Stimulated activated CD8-positive, alpha-beta memory T cell treated with anti-CD3 and anti-CD28 coated beads, Interleukin-7, amount 100 ng/mL, for 1 hour (primary cell): Measurements from ENCODE around the gene SDHA.
"Not testable (repeated sequence)": the region's sequence is repeated elsewhere in the genome, so short reads cannot be mapped to it uniquely, and the experiment has no call there.

Experiments used
- DNase-seq, 2 donors: peaks; one replicate each; pipeline ENCODE4 v3.0.0-alpha.2; 2020; ENCODE audit warnings: low read depth in 2 of 2

The SDHA gene

GRCh38 chr5:257148-257547 lies 39.0 kb downstream of the SDHA start:
- DNase-seq: no peak

GRCh38 chr5:263275-263974 lies 45.3 kb downstream of the SDHA start:
- not testable (repeated sequence) for DNase-seq

- DNase-seq: no peak
Measured at GRCh38 chr5:264338-264737, 46.2 kb downstream of the SDHA start.

- not testable (repeated sequence) for DNase-seq
Measured at GRCh38 chr5:266311-267026, 48.3 kb downstream of the SDHA start.

GRCh38 chr5:267716-268115 lies 49.6 kb downstream of the SDHA start:
- no peak for DNase-seq

- no peak for DNase-seq
Measured at GRCh38 chr5:270340-270739, 52.2 kb downstream of the SDHA start.

GRCh38 chr5:271828-272167 lies 53.7 kb downstream of the SDHA start:
- DNase-seq: not testable (repeated sequence)

GRCh38 chr5:273091-273490 lies 55.0 kb downstream of the SDHA start:
- DNase-seq: not testable (repeated sequence)

GRCh38 chr5:273491-273890 lies 55.4 kb downstream of the SDHA start:
- not testable (repeated sequence) for DNase-seq

GRCh38 chr5:274346-274745 lies 56.2 kb downstream of the SDHA start:
- not testable (repeated sequence) for DNase-seq

- no peak for DNase-seq
Measured at GRCh38 chr5:278646-279045, 60.5 kb downstream of the SDHA start.

GRCh38 chr5:279051-279665 lies 61.0 kb downstream of the SDHA start:
- not testable (repeated sequence) for DNase-seq

GRCh38 chr5:285991-286557 lies 68.0 kb downstream of the SDHA start:
- DNase-seq: no peak

GRCh38 chr5:290200-290599 lies 72.1 kb downstream of the SDHA start:
- not testable (repeated sequence) for DNase-seq

- not testable (repeated sequence) for DNase-seq
Measured at GRCh38 chr5:291345-291744, 73.2 kb downstream of the SDHA start.

- DNase-seq: not testable (repeated sequence)
Measured at GRCh38 chr5:294788-295187, 76.7 kb downstream of the SDHA start.

GRCh38 chr5:296207-296606 lies 78.1 kb downstream of the SDHA start:
- DNase-seq: not testable (repeated sequence)

- DNase-seq: not testable (repeated sequence)
Measured at GRCh38 chr5:296954-297353, 78.8 kb downstream of the SDHA start.

GRCh38 chr5:297448-297847 lies 79.3 kb downstream of the SDHA start:
- DNase-seq: not testable (repeated sequence)

GRCh38 chr5:297991-298736 lies 80.0 kb downstream of the SDHA start:
- not testable (repeated sequence) for DNase-seq

- no peak for DNase-seq
Measured at GRCh38 chr5:298737-299125, 80.6 kb downstream of the SDHA start.

GRCh38 chr5:299921-300320 lies 81.8 kb downstream of the SDHA start:
- DNase-seq: not testable (repeated sequence)
